ENCODE results near the gene MAPK12.

- TF ChIP-seq CTCF (IDR thresholded peaks at IDR 0.05; ENCODE audit: poor library complexity) (no peak), EZH2 (IDR thresholded peaks at IDR 0.05; ENCODE audit: borderline replicate concordance) (no peak), EZH2phosphoT487 (IDR thresholded peaks at IDR 0.05; ENCODE audit: low read depth, severe bottlenecking, unreplicated experiment) (no peak)
Observed at GRCh38 chr22:50219800-50220602, 41.5 kb downstream of the MAPK12 start.

Measured in hepatocyte (in vitro differentiated cells).